Glomerular endothelial cell (primary cell): ENCODE data around the gene PLCB4. TPM values are rescaled to one million over a fixed set of nuclear protein-coding genes. Genes with fewer than 3 reads are reported as not detected.
"Not testable (repeated sequence)": the region's sequence is repeated elsewhere in the genome, so short reads cannot be mapped to it uniquely, and the experiment has no call there.

ENCODE experiments used
- DNase-seq: peaks from one replicate; pipeline ENCODE4 v3.0.0-alpha.2; 2011; ENCODE audit warnings: low read depth, low spot score; ENCODE audit errors: extremely low read depth
- total RNA-seq: library from RNA; depleted of rRNA; stranded (reverse); fragments of >200 nt; gene quantifications from 2 replicates; pipeline ENCODE4 v1.2.3, GENCODE V29; 2015

PLCB4 gene
- total RNA-seq = 4.3 and 5.9 TPM in 2 replicates

DNA sequence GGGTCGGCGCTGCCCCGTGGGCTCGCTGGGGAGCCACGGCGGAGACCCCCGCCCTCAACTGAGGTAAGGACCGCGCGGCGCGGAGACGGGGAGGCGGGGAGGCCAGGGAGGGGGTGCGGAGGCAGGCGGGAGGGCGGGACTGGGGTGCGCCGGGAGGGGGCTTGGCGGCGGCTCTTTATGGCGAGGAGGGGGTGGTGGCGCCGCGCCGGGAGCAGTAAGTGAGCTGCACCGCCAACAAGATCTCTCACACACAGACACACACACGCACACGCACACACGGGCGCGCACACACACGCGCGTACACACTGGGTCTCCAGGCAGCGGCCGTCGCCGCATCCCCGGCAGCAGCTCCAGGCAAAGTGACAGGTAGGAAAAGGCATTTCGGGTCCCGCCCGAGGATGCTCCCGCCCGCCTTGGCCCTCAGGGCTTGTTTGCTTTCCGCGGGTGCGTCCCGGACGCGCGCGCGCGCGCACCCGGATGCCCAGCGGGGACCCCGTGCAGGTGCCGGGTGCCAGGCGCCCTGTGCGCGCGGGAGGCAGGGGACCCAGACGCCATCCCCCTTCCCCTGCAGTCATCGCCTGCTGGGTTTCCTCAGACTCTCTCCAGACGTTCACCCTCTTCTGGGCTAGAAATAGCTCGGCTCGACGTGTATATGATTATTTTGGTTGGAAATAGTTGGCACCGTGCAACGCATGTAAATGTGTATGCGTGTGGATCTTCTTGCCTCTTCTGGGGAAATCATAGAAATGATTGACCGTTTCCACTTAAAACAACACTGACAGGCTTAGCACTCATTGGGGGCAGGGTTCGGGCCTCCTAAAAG is at the start of gene PLCB4:
TSS of gene PLCB4 (plus strand) at position 247 of the 823 bp plus-strand sequence. CDS start 238,728 bp downstream, outside the sequence.
- DNase-seq = no peak

DNA sequence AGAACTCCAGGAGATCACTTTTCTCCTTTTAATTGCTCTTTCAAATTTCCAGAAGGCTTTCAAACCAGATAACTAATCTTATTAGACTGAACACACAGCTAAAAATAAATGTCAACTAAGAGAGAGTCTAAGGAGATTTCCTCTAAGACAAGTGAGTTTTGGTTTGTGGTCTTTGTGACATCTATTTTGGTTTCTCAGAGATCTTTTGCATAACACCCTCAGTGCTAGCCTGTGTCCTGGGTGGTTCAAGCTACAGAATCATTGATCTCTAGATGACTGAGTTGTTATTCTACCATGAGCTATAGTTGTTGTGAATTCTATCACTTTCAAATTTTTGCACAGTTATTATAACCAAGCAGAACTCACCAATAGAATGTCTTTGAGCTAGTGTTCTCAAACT is 49.1 kb upstream of the PLCB4 start:
- DNase-seq = no peak

DNA sequence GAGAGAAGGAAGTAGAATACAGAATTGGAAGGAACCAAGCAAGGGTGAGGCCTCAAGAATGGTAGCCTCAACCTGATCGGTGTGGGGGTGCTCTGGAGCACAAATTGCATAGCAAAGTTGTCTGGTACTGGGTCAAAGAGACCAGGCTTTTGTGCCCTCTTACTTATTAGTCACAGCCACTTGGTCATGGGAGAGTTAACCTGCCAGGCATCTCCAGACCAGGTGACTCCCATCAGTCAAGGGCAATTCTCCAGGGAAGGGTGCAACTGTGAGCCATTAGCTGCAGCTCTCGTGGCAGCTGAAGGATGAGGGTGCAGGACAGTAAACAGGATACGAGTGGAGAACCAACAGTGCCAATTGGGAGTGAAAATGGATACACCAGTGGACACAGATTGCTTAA is 47.7 kb upstream of the PLCB4 start:
- DNase-seq = no peak

DNA sequence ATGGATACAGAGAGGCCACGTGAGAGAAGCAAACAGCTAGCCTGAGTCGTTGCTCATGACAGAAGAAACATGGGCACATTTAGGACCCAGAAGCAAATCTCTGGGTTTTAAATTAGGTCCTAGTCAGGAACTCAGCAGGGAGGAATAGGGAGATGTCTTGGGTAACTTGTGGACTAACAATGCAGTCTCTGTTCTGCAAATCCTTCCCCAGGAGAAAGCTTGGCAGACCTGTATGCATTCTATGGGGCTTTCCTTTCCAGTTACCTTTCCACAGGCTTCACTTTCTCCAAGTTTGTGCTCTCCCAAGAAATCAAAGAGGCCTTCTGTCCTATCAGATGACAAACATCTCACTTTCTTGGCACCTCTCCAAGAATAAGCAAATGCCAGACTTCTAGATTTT is 47.2 kb upstream of the PLCB4 start:
- no peak for DNase-seq

DNA sequence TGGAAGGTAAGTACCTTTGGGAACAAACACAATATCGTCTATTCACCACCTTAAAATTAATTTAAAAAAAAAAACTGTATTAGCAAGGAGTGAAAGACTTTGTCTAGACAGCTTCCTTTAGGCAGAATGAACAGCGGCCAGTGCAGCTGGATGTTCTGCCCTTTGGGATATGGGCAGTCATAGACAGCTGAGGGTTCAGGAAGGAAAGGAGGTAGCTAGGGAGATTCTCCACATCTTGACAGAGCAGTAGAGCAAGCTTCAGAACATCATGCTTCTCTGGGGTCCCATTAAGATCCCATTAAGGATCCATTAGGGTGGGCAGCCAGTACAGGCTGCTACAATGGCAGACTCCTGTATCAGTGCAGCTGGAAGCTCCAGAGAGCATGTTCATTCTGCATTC is 46.5 kb upstream of the PLCB4 start:
- DNase-seq = no peak

DNA sequence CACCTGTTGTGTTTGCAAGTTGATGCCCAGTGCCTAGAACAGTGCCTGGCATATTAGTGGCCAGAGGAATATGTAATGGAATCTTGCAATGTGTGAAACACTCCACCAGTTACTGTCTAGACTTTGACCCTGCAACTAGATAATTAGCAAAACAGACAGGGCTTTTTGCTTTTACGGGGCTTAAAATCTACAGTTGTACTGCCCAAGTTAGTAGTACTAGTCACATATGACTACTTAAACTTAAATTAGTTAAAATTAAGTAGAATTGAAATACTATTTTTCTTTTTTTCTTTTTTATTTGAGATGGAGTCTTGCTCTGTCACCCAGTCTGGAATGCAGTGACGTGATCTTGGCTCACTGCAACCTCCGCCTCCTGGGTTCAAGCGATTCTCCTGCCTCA is 44.3 kb upstream of the PLCB4 start:
- no peak for DNase-seq

DNA sequence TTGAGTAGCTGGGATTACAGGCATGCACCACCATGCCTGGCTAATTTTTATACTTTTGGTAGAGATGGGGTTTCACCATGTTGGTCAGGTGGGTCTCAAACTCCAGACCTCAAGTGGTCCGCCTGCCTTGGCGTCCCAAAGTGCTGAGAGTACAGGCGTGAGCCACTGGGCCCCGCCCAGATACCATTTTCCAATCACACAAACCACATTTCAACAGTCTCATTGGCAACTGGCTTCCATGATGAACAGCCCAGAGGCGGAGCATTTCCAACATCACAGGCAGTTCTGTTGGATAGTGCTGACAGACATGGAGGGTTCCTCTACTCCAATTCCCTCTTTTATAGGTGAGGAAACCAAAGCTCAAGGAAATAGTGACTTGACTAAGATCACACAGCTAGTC is 43.9 kb upstream of the PLCB4 start:
- DNase-seq = no peak

DNA sequence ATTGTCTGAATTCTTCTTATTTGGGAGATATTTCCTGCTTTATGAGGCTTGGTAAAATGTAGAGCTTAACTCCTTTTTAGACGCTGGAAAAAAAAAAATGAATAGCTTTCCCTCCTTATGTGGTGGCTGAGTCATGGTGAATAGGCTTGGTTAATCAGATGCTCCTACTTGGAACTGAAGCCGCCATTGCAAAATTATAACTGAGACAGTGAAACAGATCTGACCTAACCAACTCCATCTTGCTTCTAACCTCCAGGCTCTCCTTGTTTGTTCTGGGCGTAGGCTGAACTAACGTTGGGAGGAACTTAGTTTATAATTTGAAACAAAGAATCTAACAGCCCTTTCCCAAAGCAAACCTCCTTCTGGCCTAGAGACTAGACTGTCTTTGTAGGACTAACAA is 43.2 kb upstream of the PLCB4 start:
- DNase-seq = no peak

DNA sequence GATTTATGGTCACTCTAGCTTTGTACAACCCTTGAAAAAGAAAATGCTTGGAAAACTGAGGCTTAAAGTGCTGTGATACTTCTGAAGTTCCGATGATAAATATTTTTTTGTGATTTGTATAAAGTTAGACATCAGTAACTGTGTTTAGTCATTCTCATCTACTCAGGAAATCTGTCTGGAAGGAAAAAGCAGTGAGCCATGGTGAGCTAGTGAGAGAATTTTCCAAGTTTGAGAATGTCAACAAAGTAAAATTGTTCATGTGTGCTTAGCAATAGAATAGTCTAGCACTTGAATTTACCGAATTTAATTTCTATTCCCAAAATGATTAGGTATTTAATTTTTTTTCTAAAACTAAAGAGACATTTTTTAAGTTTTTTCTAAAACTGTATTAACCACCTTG is 41.3 kb upstream of the PLCB4 start:
- DNase-seq = no peak

DNA sequence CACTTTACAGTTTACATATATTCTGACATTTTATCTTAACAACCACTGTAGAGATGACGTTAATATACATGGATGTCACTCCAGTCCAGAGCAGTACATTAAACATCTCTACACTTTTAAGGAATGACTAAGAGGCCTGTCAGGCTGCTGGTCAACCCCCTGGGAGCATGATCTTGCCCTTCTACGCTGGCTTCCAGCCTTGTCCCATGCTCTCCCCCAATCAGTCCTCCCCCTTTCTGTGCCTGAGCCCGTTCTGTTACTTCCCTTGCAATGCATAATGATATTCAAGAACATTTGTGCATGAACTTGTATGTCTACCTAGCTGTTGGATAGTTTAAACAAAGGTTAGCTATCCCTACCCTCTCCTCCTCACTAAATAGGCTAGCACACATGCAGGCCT is 40.5 kb upstream of the PLCB4 start:
- DNase-seq = no peak

DNA sequence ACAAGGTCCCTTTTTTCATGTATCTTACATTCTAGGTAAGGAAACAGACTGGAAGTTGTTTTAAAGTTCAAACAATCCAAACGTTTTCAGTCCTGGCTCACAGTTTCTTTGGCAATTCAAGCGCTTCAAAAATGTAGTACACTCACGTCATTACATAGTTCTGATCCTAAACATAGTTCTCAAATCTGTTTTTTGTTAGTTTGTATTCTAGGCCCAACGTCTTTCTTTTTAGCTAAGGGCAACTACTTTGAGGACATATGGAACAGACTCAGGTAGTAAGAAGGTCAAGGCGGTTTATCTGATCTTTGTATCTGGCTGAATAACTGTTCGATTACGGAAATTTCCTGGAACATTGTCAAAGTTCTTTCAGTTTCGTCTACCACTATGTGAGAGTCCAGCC is 36.9 kb upstream of the PLCB4 start:
- no peak for DNase-seq

DNA sequence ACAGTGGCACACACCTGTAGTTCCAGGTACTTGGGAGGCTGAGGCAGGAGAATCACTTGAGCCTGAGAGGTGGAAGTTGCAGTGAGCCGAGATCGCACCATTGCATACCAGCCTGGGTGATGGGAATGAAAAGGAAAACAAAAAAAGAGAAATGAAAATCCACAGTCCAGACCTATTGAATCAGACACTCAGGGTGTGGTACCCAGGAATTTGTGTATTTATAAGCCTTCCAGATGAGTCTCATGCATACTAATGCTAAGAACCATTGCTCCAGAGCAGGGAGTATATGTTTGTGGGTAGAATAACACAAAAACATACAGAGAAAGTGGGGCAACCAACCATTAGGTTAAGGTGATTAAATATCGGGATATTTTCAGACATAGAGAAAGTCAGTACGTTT is 36.1 kb upstream of the PLCB4 start:
- no peak for DNase-seq

DNA sequence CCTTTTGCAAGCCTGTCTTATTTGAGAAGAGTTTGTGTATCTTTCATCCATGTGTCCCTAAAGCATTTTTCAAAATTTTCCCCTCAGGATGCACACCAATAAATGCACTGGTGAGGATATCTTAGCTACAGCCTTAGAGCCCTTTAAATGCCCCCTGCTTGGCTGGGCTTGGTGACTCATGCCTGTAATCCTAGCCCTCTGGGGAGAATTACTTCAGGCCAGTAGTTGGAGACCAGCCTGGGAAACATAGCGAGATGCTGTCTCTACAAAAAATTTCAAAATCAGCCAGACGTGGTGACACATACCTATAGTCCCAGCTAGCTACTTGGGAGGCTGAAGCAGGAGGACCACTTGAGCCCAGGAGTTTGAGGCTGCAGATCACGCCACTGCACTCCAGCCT is 33.8 kb upstream of the PLCB4 start:
- no peak for DNase-seq

DNA sequence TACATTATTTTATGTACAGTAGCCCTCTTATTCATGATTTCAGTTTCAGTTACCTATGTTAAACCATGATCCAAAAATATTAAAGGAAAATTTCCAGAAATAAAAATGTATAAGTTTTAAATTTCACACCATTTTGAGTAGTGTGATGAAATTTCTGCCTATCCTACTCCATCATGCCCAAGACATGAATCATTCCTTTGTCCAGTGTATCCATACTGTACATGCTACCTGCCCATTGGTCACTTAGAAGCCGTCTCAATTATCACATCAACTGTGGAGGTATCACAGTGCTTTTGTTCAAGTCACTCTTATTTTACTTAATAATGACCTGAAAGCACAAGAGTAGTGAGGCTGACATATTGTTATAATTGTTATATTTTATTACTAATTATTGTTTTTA is 32.3 kb upstream of the PLCB4 start:
- no peak for DNase-seq

DNA sequence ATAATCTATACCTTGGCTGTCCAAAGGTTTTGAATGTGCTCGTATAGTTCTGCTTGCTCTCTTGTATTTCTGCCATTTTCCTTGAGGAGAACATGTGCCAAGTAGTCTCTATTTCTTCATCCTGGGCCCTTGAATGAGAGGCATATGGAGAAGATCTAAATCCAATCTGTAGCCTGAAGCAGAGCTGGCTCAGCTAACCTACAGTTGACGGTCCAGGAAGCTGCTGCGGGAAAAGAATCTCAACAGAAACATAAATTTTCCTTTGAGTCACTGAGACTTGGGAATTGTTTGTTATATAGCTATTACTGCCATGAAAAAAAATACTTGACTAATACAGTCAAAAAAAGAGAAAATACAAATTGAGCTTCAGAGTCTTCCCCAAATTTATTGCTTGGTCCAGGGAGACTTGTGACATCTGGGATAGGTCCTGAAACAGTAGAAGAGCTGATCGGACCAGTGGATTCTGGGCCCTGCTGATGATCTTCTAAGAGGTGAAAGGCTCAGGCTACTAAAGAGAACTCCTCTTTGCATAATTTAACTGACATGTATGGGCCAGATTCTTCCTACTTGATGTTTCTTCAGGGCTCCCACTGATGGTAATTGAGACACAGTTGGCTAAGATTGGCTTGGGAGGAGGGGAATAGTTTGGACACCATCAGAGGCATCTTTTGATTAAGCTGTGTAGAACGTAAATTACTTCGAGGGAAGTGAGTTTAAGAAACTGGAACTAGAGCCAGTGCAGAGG is 29.9 kb upstream of the PLCB4 start:
- no peak for DNase-seq

DNA sequence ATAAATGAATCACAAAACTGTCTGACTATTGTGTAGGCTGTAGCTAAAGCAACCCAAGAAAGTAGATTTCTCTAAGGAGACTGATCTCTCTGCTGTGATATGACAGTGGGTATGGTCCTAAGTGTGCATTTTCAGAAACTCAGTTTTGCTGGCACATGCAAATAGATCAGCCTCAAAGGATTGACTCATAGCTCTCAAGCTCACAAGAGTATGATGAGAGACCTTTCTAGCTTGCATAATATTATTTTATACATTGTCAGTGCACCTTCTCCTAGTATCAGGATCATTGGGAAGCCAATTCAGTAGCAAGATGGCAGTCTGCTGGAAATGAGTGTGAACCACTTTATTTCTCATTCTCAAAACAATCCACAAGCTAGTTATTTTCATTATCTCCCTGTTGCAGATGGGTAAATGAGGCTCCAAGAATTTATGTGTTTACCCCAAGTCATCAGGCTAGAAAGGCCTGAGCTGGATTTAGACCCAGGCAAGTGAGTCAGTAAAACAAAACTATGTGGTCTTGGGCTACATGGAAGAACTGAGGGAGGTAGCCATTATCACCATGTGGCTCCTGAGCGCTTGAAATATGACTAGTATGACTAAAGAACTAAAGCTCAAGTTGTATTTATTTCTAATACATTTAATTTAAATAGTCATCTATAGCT is 27.9 kb upstream of the PLCB4 start:
- DNase-seq = no peak

DNA sequence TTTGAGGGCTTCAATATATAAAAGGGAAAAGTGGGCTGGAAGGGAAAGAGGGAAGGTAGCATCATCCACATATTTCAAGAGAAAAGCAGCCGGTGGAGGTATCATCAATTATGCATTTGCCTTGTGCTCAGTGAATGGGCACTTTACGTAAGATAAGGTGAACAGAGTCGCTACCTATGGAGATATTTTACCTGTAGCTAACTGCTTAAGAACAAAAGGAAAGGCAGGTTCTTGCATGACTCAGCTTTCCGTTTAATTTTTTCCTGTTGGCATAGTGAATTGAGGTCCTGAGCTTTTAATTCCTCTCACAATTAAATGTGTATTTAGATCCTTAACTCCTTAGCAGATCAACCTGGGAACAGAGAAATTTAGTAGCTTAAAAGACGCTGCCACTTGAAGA is 25.5 kb upstream of the PLCB4 start:
- no peak for DNase-seq

DNA sequence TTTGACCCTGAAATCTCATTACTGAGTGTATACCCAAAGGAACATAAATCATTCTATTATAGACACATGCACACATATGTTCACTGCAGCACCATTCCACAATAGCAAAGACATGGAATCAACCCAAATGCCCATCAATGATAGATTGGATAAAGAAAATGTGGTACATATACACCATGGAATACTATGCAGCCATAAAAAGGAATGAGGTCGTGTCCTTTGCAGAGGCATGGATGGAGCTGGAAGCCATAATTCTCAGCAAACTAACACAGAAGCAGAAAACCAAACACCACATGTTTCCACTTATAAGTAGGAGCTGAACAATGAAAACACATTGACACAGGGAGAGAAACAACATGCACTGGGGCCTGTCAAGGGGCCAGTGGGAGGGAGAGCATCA is 21.0 kb upstream of the PLCB4 start:
- not testable (repeated sequence) for DNase-seq

DNA sequence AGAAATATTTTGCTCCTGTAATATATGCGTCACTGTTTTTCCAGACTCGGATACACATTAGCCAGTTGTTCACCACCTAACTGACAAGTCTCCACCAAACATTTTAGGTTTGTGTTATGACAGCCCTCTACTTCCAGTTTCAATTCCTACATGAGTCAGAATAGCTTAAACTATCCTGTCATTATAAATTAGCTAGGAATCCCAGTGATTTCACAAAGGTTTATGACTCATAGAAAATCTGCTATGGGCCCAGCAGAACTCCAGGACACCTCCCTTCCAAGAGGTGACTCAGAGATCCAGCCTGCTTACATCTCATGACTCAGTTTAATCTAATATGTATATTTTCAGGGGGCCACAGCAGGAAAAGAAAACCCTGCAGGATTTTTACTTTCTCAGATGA is 17.4 kb upstream of the PLCB4 start:
- DNase-seq = peak; percentile 54

DNA sequence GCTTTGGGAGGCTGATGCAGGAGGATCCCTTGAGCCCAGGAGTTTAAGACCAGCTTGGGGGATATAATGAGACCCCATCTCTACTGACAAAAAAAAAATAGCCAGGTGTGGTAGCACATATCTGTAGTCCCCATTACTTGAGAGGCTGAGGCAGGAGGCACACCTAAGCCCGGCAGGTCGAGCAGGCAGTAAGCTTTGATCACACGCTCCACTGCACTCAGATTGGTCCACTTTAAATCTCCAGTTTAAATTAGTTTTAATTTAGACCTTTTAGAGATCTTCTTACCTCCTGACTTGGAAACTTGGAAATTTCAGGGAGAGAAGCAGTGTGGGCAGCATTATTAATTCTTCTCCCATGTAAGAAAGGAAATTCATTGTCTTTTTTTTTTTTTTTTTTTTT is 16.8 kb upstream of the PLCB4 start:
- no peak for DNase-seq

DNA sequence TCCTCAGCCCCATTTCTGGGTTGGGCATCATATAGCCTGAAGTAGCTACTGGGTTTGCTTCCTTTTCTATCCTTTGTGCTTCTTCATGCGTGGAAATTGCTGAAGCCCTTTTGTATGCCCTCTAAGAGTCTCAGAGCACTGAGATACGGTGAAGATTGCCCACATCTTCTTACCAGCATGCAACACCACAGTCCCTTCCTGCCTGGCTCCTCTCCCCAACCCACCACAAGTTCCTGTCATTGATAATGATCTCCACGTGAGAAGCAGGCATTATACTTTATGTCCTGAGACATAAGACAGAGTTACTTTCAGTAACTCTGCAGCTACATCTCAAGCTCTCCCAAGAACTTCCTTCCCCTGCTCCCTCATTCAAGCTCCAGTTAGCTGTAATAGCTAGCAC is 15.8 kb upstream of the PLCB4 start:
- no peak for DNase-seq

DNA sequence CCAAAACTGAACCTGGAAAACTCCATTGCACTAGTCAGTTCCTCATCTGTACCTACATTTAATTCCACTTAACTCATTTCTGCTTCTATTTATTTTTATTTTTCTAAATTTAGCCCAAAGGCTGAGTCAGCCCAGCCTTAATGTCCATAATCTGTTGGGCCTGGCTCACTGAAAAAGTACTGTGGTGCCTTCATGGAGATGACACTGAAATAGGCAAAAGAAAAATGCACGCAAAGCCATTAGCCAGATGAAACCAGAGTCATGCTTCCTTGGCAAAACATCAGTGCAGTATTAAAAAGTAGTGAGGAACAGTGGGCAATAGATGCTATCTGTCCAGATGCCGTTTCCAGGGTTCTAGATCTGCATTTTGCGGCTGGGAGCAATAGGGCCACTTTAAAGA is 14.7 kb upstream of the PLCB4 start:
- DNase-seq = no peak
